ENCODE data around the gene CD22. TPM values are rescaled to one million over a fixed set of nuclear protein-coding genes. Genes with fewer than 3 reads are reported as not detected.

Gene CD22
- total and polyA plus RNA-seq, 2 of the 13 experiments (the other 11 are each of a cell fraction or from before 2014, with no cell fraction given), result 0.71 to 1.7 TPM

DNA sequence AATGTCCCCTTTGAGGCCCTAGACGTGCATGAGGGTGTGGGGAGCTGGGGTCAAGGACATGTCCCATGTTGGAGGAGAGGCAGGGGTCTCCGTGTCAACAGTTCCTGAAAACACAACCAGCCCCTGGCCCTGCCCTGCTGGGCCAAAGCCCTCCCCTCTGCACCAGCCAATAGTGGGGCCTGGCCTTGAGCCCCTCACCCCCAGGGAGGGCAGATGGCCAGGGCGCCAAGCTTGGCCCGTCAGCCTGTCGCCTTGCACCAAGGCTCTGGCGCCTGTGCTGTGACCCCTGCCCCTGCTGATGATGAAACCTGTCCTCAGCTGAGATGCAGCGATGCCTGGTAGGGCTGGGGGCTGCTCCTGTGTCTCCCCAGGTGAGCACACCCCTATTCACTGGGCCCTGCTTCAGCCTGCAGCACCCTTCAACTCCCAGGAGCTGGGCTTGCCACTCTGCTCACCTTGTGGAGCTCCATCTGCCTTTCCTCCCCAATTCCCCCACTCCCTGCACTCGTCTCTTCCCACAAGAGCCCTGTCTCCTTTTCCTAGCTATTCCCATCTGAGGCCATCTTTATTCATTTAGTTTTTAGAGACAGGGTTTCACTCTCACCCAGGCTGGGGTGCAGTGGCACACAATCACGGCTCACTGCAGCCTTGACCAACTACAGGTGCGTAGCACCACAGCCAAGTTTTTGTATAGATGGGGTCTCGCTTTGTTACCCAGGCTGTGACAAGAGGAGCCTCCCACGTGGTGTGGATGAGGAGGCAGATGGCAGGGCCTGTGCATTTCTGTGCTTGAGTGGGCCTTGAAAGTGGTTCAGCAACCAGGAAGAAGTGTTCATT, 48.8 kb upstream of the CD22 start (continued):
- TF ChIP-seq, protein P1, sequence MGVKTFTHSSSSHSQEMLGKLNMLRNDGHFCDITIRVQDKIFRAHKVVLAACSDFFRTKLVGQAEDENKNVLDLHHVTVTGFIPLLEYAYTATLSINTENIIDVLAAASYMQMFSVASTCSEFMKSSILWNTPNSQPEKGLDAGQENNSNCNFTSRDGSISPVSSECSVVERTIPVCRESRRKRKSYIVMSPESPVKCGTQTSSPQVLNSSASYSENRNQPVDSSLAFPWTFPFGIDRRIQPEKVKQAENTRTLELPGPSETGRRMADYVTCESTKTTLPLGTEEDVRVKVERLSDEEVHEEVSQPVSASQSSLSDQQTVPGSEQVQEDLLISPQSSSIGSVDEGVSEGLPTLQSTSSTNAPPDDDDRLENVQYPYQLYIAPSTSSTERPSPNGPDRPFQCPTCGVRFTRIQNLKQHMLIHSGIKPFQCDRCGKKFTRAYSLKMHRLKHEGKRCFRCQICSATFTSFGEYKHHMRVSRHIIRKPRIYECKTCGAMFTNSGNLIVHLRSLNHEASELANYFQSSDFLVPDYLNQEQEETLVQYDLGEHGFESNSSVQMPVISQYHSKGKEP (CRISPR knock-in tag; IDR thresholded peaks at IDR 0.05), result no peak
- TF ChIP-seq, protein P2, sequence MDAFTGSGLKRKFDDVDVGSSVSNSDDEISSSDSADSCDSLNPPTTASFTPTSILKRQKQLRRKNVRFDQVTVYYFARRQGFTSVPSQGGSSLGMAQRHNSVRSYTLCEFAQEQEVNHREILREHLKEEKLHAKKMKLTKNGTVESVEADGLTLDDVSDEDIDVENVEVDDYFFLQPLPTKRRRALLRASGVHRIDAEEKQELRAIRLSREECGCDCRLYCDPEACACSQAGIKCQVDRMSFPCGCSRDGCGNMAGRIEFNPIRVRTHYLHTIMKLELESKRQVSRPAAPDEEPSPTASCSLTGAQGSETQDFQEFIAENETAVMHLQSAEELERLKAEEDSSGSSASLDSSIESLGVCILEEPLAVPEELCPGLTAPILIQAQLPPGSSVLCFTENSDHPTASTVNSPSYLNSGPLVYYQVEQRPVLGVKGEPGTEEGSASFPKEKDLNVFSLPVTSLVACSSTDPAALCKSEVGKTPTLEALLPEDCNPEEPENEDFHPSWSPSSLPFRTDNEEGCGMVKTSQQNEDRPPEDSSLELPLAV (CRISPR knock-in tag; conservative IDR thresholded peaks at IDR 0.05; ENCODE audit: low read depth), result no peak
- TF ChIP-seq ASH2L (IDR thresholded peaks at IDR 0.05; ENCODE audit: insufficient read length, low read depth, low read length), result no peak
- TF ChIP-seq ELF4 (CRISPR knock-in tag; IDR thresholded peaks at IDR 0.05; ENCODE audit: borderline replicate concordance), result no peak
- TF ChIP-seq, protein P3, sequence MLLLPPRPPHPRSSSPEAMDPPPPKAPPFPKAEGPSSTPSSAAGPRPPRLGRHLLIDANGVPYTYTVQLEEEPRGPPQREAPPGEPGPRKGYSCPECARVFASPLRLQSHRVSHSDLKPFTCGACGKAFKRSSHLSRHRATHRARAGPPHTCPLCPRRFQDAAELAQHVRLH (CRISPR knock-in tag; IDR thresholded peaks at IDR 0.05; ENCODE audit: borderline replicate concordance, low read depth), result peak; percentile 31; the same call in 1 of the 2 replicates
- TF ChIP-seq CCDC6 (CRISPR knock-in tag; IDR thresholded peaks at IDR 0.05), result peak; percentile 38; the same call in 1 of the 2 replicates
- no peak for TF ChIP-seq ZFP1 (CRISPR knock-in tag; IDR thresholded peaks at IDR 0.05)
- no peak for TF ChIP-seq ZNF780A (CRISPR knock-in tag; IDR thresholded peaks at IDR 0.05)
- TF ChIP-seq, protein P4, sequence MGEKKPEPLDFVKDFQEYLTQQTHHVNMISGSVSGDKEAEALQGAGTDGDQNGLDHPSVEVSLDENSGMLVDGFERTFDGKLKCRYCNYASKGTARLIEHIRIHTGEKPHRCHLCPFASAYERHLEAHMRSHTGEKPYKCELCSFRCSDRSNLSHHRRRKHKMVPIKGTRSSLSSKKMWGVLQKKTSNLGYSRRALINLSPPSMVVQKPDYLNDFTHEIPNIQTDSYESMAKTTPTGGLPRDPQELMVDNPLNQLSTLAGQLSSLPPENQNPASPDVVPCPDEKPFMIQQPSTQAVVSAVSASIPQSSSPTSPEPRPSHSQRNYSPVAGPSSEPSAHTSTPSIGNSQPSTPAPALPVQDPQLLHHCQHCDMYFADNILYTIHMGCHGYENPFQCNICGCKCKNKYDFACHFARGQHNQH (CRISPR knock-in tag; IDR thresholded peaks at IDR 0.05), result peak; percentile 61; the same call in 1 of the 2 replicates
- peak; percentile 89 for TF ChIP-seq ZNF292 (CRISPR knock-in tag; IDR thresholded peaks at IDR 0.05; ENCODE audit: borderline replicate concordance, low read depth)
- no peak for TF ChIP-seq HDAC1 (CRISPR knock-in tag; IDR thresholded peaks at IDR 0.05)
- TF ChIP-seq MATR3 (CRISPR knock-in tag; IDR thresholded peaks at IDR 0.05), result no peak
- TF ChIP-seq PHF21A (CRISPR knock-in tag; IDR thresholded peaks at IDR 0.05), result peak; percentile 87
- TF ChIP-seq ZNF629 (CRISPR knock-in tag; conservative IDR thresholded peaks at IDR 0.05), result no peak
- TF ChIP-seq WIZ (CRISPR knock-in tag; IDR thresholded peaks at IDR 0.05), result no peak
- TF ChIP-seq, protein P5, sequence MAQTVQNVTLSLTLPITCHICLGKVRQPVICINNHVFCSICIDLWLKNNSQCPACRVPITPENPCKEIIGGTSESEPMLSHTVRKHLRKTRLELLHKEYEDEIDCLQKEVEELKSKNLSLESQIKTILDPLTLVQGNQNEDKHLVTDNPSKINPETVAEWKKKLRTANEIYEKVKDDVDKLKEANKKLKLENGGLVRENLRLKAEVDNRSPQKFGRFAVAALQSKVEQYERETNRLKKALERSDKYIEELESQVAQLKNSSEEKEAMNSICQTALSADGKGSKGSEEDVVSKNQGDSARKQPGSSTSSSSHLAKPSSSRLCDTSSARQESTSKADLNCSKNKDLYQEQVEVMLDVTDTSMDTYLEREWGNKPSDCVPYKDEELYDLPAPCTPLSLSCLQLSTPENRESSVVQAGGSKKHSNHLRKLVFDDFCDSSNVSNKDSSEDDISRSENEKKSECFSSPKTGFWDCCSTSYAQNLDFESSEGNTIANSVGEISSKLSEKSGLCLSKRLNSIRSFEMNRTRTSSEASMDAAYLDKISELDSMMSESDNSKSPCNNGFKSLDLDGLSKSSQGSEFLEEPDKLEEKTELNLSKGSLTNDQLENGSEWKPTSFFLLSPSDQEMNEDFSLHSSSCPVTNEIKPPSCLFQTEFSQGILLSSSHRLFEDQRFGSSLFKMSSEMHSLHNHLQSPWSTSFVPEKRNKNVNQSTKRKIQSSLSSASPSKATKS (CRISPR knock-in tag; IDR thresholded peaks at IDR 0.05), result no peak
- no peak for TF ChIP-seq KMT2B (CRISPR knock-in tag; IDR thresholded peaks at IDR 0.05)
- no peak for TF ChIP-seq LCORL (IDR thresholded peaks at IDR 0.05)
- peak; percentile 64 for TF ChIP-seq LCORL (CRISPR knock-in tag; IDR thresholded peaks at IDR 0.05)
- TF ChIP-seq, protein P6, sequence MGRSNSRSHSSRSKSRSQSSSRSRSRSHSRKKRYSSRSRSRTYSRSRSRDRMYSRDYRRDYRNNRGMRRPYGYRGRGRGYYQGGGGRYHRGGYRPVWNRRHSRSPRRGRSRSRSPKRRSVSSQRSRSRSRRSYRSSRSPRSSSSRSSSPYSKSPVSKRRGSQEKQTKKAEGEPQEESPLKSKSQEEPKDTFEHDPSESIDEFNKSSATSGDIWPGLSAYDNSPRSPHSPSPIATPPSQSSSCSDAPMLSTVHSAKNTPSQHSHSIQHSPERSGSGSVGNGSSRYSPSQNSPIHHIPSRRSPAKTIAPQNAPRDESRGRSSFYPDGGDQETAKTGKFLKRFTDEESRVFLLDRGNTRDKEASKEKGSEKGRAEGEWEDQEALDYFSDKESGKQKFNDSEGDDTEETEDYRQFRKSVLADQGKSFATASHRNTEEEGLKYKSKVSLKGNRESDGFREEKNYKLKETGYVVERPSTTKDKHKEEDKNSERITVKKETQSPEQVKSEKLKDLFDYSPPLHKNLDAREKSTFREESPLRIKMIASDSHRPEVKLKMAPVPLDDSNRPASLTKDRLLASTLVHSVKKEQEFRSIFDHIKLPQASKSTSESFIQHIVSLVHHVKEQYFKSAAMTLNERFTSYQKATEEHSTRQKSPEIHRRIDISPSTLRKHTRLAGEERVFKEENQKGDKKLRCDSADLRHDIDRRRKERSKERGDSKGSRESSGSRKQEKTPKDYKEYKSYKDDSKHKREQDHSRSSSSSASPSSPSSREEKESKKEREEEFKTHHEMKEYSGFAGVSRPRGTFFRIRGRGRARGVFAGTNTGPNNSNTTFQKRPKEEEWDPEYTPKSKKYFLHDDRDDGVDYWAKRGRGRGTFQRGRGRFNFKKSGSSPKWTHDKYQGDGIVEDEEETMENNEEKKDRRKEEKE (IDR thresholded peaks at IDR 0.05), result no peak

All from HepG2 (cell line).